HG02642 (cell line): ENCODE measurements around the gene IFRD1.

Source experiments
- ATAC-seq: cut with Tn5 transposase; IDR thresholded peaks from one replicate; pipeline ENCODE4 v1.9.1; 2021; ENCODE audit warnings: mild to moderate bottlenecking; ENCODE audit not compliant: unreplicated experiment, poor library complexity

IFRD1 gene

GRCh38 chr7:112449902-112450806, at the start of gene IFRD1:
IFRD1 (plus strand) TSS chr7:112450460; CDS start chr7:112450689, 229 bp downstream.
- peak; percentile 79 for ATAC-seq

GRCh38 chr7:112404321-112404720, 45.9 kb upstream of the IFRD1 start:
- ATAC-seq, result no peak

GRCh38 chr7:112405286-112405685, 45.0 kb upstream of the IFRD1 start:
- no peak for ATAC-seq

- ATAC-seq, result no peak
These were observed 43.0 kb upstream of the IFRD1 start for GRCh38 chr7:112407261-112407660.

GRCh38 chr7:112410092-112410491, 40.2 kb upstream of the IFRD1 start:
- ATAC-seq, result no peak

- no peak for ATAC-seq
These were observed 39.0 kb upstream of the IFRD1 start for GRCh38 chr7:112411186-112411795.

- ATAC-seq, result no peak
These were observed 35.3 kb upstream of the IFRD1 start for GRCh38 chr7:112414855-112415490.

GRCh38 chr7:112416127-112416526, 34.1 kb upstream of the IFRD1 start:
- ATAC-seq, result no peak

GRCh38 chr7:112419543-112420130, 30.6 kb upstream of the IFRD1 start:
- ATAC-seq, result no peak

GRCh38 chr7:112420236-112420861, 29.9 kb upstream of the IFRD1 start:
- no peak for ATAC-seq

- peak; percentile 50 for ATAC-seq
These were observed 28.4 kb upstream of the IFRD1 start for GRCh38 chr7:112421666-112422486.

GRCh38 chr7:112422842-112423496, 27.3 kb upstream of the IFRD1 start:
- ATAC-seq, result peak; percentile 65

- no peak for ATAC-seq
These were observed 26.3 kb upstream of the IFRD1 start for GRCh38 chr7:112423987-112424386.

- ATAC-seq, result no peak
These were observed 22.3 kb upstream of the IFRD1 start for GRCh38 chr7:112427984-112428383.

- no peak for ATAC-seq
These were observed 21.5 kb upstream of the IFRD1 start for GRCh38 chr7:112428715-112429114.

- ATAC-seq, result no peak
These were observed 19.6 kb upstream of the IFRD1 start for GRCh38 chr7:112430649-112431048.

GRCh38 chr7:112431803-112432202, 18.5 kb upstream of the IFRD1 start:
- no peak for ATAC-seq

GRCh38 chr7:112433289-112433688, 17.0 kb upstream of the IFRD1 start:
- no peak for ATAC-seq

- no peak for ATAC-seq
These were observed 13.2 kb upstream of the IFRD1 start for GRCh38 chr7:112437072-112437471.
